ENCODE data around the gene MMRN1. TPM values are rescaled to one million over a fixed set of nuclear protein-coding genes. Genes with fewer than 3 reads are reported as not detected.

The MMRN1 gene
- total RNA-seq, 4 donors from 2014 or later: 6.5 to 30.1 (median 26.9) TPM

DNA sequence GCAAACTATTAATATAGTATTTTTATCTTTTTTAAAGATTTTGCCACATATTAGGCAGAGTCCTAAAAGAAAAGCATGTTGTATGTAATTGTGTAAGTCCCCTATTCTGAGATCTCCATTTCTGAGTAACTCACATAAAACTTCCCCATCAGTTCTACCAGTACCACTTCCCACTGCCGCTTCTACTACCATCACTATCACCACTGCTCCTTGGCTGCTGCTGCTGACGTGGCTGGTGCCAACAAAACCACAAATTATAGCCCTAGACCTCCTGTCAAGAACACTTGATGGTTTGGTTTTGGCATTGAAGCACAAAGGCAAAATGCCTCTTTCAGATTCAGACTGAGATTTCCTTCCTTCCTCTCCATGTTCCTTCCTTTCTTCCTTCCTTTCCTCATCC, 106.4 kb downstream of the MMRN1 start:
- no peak for TF ChIP-seq CTCF (IDR thresholded peaks at IDR 0.05; ENCODE audit: low read depth)

DNA sequence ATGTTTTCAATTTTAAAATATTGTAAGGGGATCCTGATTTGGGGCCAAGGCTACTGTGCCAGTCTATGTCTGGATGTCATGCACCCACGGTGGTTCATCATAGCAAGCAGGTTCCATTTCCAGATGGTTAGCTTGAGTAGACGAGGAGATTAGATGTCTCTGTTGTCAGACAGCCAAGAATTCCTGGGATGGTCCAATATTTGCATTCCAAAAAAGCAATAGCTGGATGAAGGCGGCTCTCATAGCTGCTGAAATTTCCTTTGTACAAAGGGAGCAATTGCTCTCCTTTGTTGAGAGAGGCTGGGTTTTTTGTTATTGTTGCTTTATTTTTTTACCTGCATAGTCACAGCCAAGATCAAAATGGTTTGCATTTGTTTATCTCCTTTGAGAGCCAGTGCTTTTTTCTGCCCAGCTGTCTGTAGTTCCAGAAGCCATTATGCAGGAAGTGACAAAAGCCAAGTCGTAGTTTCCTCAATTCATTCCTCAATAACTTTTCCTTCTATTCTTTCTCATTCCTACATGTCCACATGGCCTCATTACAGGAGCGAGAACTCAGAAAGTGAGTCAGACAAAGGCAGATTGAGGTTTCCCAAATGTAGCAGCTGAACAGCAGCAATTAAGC, 107.9 kb downstream of the MMRN1 start:
- TF ChIP-seq CTCF (IDR thresholded peaks at IDR 0.05; ENCODE audit: low read depth): no peak

Other genes starting within 250 kb of the MMRN1 start
- 10 to 100 TPM in 2 of 4 donors, 1 to 10 TPM in 2; 4.7 to 26.2 (median 11.0) TPM for gene SNCA, start 57.7 kb upstream of the MMRN1 start, total RNA-seq
- gene CCSER1, start 232.5 kb downstream of the MMRN1 start, total RNA-seq: 10 to 100 TPM in 3 of 4 donors, 1 to 10 TPM in 1; 8.0 to 18.1 (median 16.0) TPM